Brain microvascular endothelial cell (primary cell): Measurements from ENCODE around the gene CEP85L.

ENCODE experiments used
- DNase-seq: peaks from one replicate; pipeline ENCODE4 v3.0.0-alpha.2; 2020
- H3K27ac ChIP-seq: fragments of 250-450 bp; sonication (Bioruptor Pico); 2 replicates; pipeline ENCODE4 v1.5.1; 2020; ENCODE audit warnings: mild to moderate bottlenecking, moderate library complexity
- H3K27me3 ChIP-seq: fragments of 250-450 bp; sonication (Bioruptor Pico); replicated peaks from 2 replicates; pipeline ENCODE4 v1.5.1; 2020; ENCODE audit warnings: mild to moderate bottlenecking
- H3K36me3 ChIP-seq: fragments of 250-450 bp; sonication (Bioruptor Pico); replicated peaks from 2 replicates; pipeline ENCODE4 v1.5.1; 2020; ENCODE audit warnings: mild to moderate bottlenecking
- H3K4me3 ChIP-seq: 2 replicates; pipeline ENCODE4 v1.5.1; 2011; ENCODE audit warnings: low read depth, mild to moderate bottlenecking, control low read depth, low read length, moderate library complexity
- CTCF ChIP-seq: IDR thresholded peaks from 2 replicates; pipeline ENCODE4 v1.5.1; 2011; ENCODE audit warnings: low read depth, mild to moderate bottlenecking, moderate library complexity, low read length, control low read depth, inconsistent platforms; ENCODE audit errors: missing control alignments
- in situ Hi-C: cut with HindIII; loops from 2 replicates; pipeline ENCODE4 v1.10.0; 2017; ENCODE audit warnings: low sequenced_read_pairs, low pct_ligation_motif_present

Gene CEP85L

GRCh38 chr6:118580585-118581419, 70.6 kb downstream of the CEP85L start:
- peak; percentile 68 for DNase-seq
- Histone ChIP-seq H3K4me3 (no peak overlapping the region), H3K27me3 (no peaks in the 10 kb centered on the region), H3K36me3 (no peaks in the 10 kb centered on the region), H3K27ac (no peak overlapping the region)
- peak; percentile 70 for TF ChIP-seq CTCF
- in situ Hi-C loops: no loop called here

- in situ Hi-C loops: no loop called here
- H3K27ac ChIP-seq: no peak overlapping the region
- no peak for TF ChIP-seq CTCF
These were observed 71.6 kb downstream of the CEP85L start for GRCh38 chr6:118579786-118580185.

GRCh38 chr6:118578617-118579016, 72.8 kb downstream of the CEP85L start:
- in situ Hi-C loops: no loop called here
- Histone ChIP-seq H3K4me3 (no peak overlapping the region), H3K27me3 (no peaks in the 10 kb centered on the region), H3K36me3 (no peaks in the 10 kb centered on the region), H3K27ac (no peak overlapping the region)
- TF ChIP-seq CTCF: no peak
- DNase-seq: no peak

More at GRCh38 chr6:118579786-118580185, 71.6 kb downstream of the CEP85L start:
- Histone ChIP-seq H3K27me3 (no peaks in the 10 kb centered on the region), H3K4me3 (no peak overlapping the region), H3K36me3 (no peaks in the 10 kb centered on the region)
- DNase-seq: no peak

- H3K27me3 ChIP-seq: no peaks in the 10 kb centered on the region
- no peak for DNase-seq
- no peaks in the 10 kb centered on the region for H3K36me3 ChIP-seq
- TF ChIP-seq CTCF: no peak
- H3K27ac ChIP-seq: no peak overlapping the region
- in situ Hi-C loops: no loop called here
- H3K4me3 ChIP-seq: no peak overlapping the region
These were observed 73.4 kb downstream of the CEP85L start for GRCh38 chr6:118577972-118578371.

- Histone ChIP-seq H3K27me3 (no peaks in the 10 kb centered on the region), H3K4me3 (no peak overlapping the region), H3K36me3 (no peaks in the 10 kb centered on the region), H3K27ac (no peak overlapping the region)
- TF ChIP-seq CTCF: no peak
- DNase-seq: no peak
- in situ Hi-C loops: no loop called here
These were observed 77.1 kb downstream of the CEP85L start for GRCh38 chr6:118574051-118574865.
